Measurements from ENCODE around the gene DLG2.

- TF ChIP-seq, protein P1, sequence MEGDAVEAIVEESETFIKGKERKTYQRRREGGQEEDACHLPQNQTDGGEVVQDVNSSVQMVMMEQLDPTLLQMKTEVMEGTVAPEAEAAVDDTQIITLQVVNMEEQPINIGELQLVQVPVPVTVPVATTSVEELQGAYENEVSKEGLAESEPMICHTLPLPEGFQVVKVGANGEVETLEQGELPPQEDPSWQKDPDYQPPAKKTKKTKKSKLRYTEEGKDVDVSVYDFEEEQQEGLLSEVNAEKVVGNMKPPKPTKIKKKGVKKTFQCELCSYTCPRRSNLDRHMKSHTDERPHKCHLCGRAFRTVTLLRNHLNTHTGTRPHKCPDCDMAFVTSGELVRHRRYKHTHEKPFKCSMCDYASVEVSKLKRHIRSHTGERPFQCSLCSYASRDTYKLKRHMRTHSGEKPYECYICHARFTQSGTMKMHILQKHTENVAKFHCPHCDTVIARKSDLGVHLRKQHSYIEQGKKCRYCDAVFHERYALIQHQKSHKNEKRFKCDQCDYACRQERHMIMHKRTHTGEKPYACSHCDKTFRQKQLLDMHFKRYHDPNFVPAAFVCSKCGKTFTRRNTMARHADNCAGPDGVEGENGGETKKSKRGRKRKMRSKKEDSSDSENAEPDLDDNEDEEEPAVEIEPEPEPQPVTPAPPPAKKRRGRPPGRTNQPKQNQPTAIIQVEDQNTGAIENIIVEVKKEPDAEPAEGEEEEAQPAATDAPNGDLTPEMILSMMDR (IDR thresholded peaks at IDR 0.05; ENCODE audit: insufficient read depth, low read length) = no peak
- TF ChIP-seq, protein P2, sequence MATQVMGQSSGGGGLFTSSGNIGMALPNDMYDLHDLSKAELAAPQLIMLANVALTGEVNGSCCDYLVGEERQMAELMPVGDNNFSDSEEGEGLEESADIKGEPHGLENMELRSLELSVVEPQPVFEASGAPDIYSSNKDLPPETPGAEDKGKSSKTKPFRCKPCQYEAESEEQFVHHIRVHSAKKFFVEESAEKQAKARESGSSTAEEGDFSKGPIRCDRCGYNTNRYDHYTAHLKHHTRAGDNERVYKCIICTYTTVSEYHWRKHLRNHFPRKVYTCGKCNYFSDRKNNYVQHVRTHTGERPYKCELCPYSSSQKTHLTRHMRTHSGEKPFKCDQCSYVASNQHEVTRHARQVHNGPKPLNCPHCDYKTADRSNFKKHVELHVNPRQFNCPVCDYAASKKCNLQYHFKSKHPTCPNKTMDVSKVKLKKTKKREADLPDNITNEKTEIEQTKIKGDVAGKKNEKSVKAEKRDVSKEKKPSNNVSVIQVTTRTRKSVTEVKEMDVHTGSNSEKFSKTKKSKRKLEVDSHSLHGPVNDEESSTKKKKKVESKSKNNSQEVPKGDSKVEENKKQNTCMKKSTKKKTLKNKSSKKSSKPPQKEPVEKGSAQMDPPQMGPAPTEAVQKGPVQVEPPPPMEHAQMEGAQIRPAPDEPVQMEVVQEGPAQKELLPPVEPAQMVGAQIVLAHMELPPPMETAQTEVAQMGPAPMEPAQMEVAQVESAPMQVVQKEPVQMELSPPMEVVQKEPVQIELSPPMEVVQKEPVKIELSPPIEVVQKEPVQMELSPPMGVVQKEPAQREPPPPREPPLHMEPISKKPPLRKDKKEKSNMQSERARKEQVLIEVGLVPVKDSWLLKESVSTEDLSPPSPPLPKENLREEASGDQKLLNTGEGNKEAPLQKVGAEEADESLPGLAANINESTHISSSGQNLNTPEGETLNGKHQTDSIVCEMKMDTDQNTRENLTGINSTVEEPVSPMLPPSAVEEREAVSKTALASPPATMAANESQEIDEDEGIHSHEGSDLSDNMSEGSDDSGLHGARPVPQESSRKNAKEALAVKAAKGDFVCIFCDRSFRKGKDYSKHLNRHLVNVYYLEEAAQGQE (IDR thresholded peaks at IDR 0.05; ENCODE audit: insufficient replicate concordance, low read depth) = no peak
- TF ChIP-seq GABPA (IDR thresholded peaks at IDR 0.05; ENCODE audit: low read depth) = no peak
These were observed 863.2 kb downstream of the DLG2 start for GRCh38 chr11:84763931-84764330.
